Trophoblast cell (in vitro differentiated cells and primary cell): ENCODE results near the gene NXF1.
"Not testable (repeated sequence)": the region's sequence is repeated elsewhere in the genome, so short reads cannot be mapped to it uniquely, and the experiment has no call there.

ENCODE experiments used
- DNase-seq, 2 donors: peaks; one replicate each; pipeline ENCODE4 v3.0.0-alpha.2; 2016
- H2AFZ ChIP-seq: 2 replicates; pipeline ENCODE4 v1.6.1; 2013; ENCODE audit warnings: low read length, moderate library complexity, mild to moderate bottlenecking; ENCODE audit not compliant: insufficient read depth, poor library complexity
- H2AK5ac ChIP-seq: 2 replicates; pipeline ENCODE4 v1.6.1; 2013; ENCODE audit warnings: mild to moderate bottlenecking, low read length
- H2BK120ac ChIP-seq: 2 replicates; pipeline ENCODE4 v1.6.1; 2013; ENCODE audit warnings: low read length, mild to moderate bottlenecking, moderate library complexity; ENCODE audit not compliant: insufficient read depth, poor library complexity
- H2BK12ac ChIP-seq: 2 replicates; pipeline ENCODE4 v1.6.1; 2013; ENCODE audit warnings: mild to moderate bottlenecking, low read length, moderate library complexity
- H2BK5ac ChIP-seq: 2 replicates; pipeline ENCODE4 v1.6.1; 2013; ENCODE audit warnings: low read length, low read depth, moderate library complexity, mild to moderate bottlenecking; ENCODE audit not compliant: poor library complexity
- H3K14ac ChIP-seq: 2 replicates; pipeline ENCODE4 v1.6.1; 2013; ENCODE audit warnings: mild to moderate bottlenecking, low read length
- H3K18ac ChIP-seq: 2 replicates; pipeline ENCODE4 v1.6.1; 2013; ENCODE audit warnings: mild to moderate bottlenecking, low read length
- H3K23ac ChIP-seq: 2 replicates; pipeline ENCODE4 v1.6.1; 2013; ENCODE audit warnings: low read length
- H3K27ac ChIP-seq: 2 replicates; pipeline ENCODE4 v1.5.1; 2013; ENCODE audit warnings: low read depth, mild to moderate bottlenecking, inconsistent platforms, low read length, moderate library complexity
- H3K27me3 ChIP-seq: 2 replicates; pipeline ENCODE4 v1.6.1; 2013; ENCODE audit warnings: inconsistent platforms, mild to moderate bottlenecking, low read length, moderate library complexity; ENCODE audit not compliant: insufficient read depth
- H3K36me3 ChIP-seq, 2 experiments: 1 replicate in 1 of 2; 2 replicates in 1 of 2; pipeline ENCODE4 v1.6.1; 2013; ENCODE audit warnings: low read length in 2 of 2, mild to moderate bottlenecking in 2 of 2, moderate library complexity in 1 of 2; ENCODE audit not compliant: insufficient read depth in 2 of 2, control insufficient read depth in 1 of 2
- H3K4ac ChIP-seq: 2 replicates; pipeline ENCODE4 v1.6.1; 2013; ENCODE audit warnings: low read depth, mild to moderate bottlenecking, low read length, moderate library complexity
- H3K4me1 ChIP-seq, 2 experiments: 1 replicate in 1 of 2; 2 replicates in 1 of 2; pipeline ENCODE4 v1.6.1; 2013; ENCODE audit warnings: low read length in 2 of 2, mild to moderate bottlenecking in 2 of 2, moderate library complexity in 1 of 2; ENCODE audit not compliant: insufficient read depth in 2 of 2, control insufficient read depth in 1 of 2
- H3K4me2 ChIP-seq: 2 replicates; pipeline ENCODE4 v1.6.1; 2013; ENCODE audit warnings: inconsistent platforms, mild to moderate bottlenecking, low read length, moderate library complexity
- H3K4me3 ChIP-seq: 2 replicates; pipeline ENCODE4 v1.5.1; 2013; ENCODE audit warnings: mild to moderate bottlenecking, low read depth, low read length, inconsistent platforms
- H3K79me1 ChIP-seq: one replicate; pipeline ENCODE4 v1.6.1; 2013; ENCODE audit warnings: low read length
- H3K79me2 ChIP-seq: 2 replicates; pipeline ENCODE4 v1.6.1; 2013; ENCODE audit warnings: low read length, mild to moderate bottlenecking; ENCODE audit not compliant: control insufficient read depth, insufficient read depth, poor library complexity
- H3K9ac ChIP-seq: 2 replicates; pipeline ENCODE4 v1.6.1; 2013; ENCODE audit warnings: mild to moderate bottlenecking, low read length
- H3K9me3 ChIP-seq: 2 replicates; pipeline ENCODE4 v1.6.1; 2013; ENCODE audit warnings: low read depth, mild to moderate bottlenecking, control low read depth, inconsistent platforms, low read length; ENCODE audit not compliant: insufficient read depth
- H4K12ac ChIP-seq: 2 replicates; pipeline ENCODE4 v1.6.1; 2013; ENCODE audit warnings: low read depth, mild to moderate bottlenecking, low read length, moderate library complexity
- H4K8ac ChIP-seq: 2 replicates; pipeline ENCODE4 v1.6.1; 2013; ENCODE audit warnings: low read depth, mild to moderate bottlenecking, low read length, moderate library complexity
- H4K91ac ChIP-seq: one replicate; pipeline ENCODE4 v1.6.1; 2013; ENCODE audit warnings: low read depth, mild to moderate bottlenecking, low read length, moderate library complexity
- WGBS: extraction: QIAGEN DNeasy Blood & Tissue Kit; methylation state at CpG from one replicate; pipeline ENCODE4 v1.1.7; 2013; ENCODE audit warnings: missing lambda C conversion rate; ENCODE audit not compliant: insufficient read length, insufficient coverage; ENCODE audit errors: extremely low coverage; 5-methylcytosine and 5-hydroxymethylcytosine counted together

The NXF1 gene

GRCh38 chr11:62753736-62754603 is 51.3 kb downstream of the NXF1 start, which contains the start of gene ZBTB3:
TSS of gene ZBTB3 (minus strand) at chr11:62754160. CDS start at chr11:62753664, 496 bp downstream.
- peak; percentile 98 to 99 for DNase-seq
- Histone ChIP-seq H3K27me3 (no peaks in the 10 kb centered on the region), H2AK5ac (peak within 1 kb of the TSS; percentile 70), H4K8ac (peak within 1 kb of the TSS; percentile 94), H2BK5ac (peak within 1 kb of the TSS; percentile 45), H3K9me3 (no peaks in the 10 kb centered on the region), H4K12ac (peak within 1 kb of the TSS; percentile 92), H3K4me2 (peak within 1 kb of the TSS; percentile 83), H3K4me3 (peak within 1 kb of the TSS; percentile 87), H3K18ac (peak within 1 kb of the TSS; percentile 55), H3K27ac (peak within 1 kb of the TSS; percentile 77), H4K91ac (peak within 1 kb of the TSS; percentile 85), H2BK12ac (peak within 1 kb of the TSS; percentile 23), H2BK120ac (peak within 1 kb of the TSS; percentile 54), H2AFZ (peak within 1 kb of the TSS; percentile 90), H3K23ac (no peak within 1 kb of the TSS), H3K79me2 (peaks cover 5% of the 10 kb centered on the region), H3K4ac (peak within 1 kb of the TSS; percentile 73), H3K9ac (peak within 1 kb of the TSS; percentile 77), H3K4me1 (peaks cover 12 to 18% of the 10 kb centered on the region in 2 experiments), H3K79me1 (peaks cover 11% of the 10 kb centered on the region), H3K36me3 (peaks cover 0 to 2% of the 10 kb centered on the region in 2 experiments), H3K14ac (peak within 1 kb of the TSS; percentile 83)
- no CpG with 5 or more reads among the region's 47 CpGs for WGBS

- Histone ChIP-seq H3K18ac (peak overlapping the region; percentile 44), H2BK120ac (peak overlapping the region; percentile 52), H4K12ac (peak overlapping the region; percentile 73), H3K4me1 (peaks cover 12 to 18% of the 10 kb centered on the region in 2 experiments), H4K91ac (peak overlapping the region; percentile 79), H3K36me3 (peaks cover 0 to 2% of the 10 kb centered on the region in 2 experiments), H2BK5ac (peak overlapping the region; percentile 24), H3K9me3 (no peaks in the 10 kb centered on the region), H3K79me2 (peaks cover 5% of the 10 kb centered on the region), H2AFZ (peak overlapping the region; percentile 37), H3K4me3 (no peak overlapping the region), H3K4me2 (peak overlapping the region; percentile 31), H3K9ac (no peak overlapping the region), H3K27ac (peak overlapping the region; percentile 12), H3K27me3 (no peaks in the 10 kb centered on the region), H3K4ac (peak overlapping the region; percentile 73), H3K14ac (peak overlapping the region; percentile 65), H4K8ac (peak overlapping the region; percentile 86), H3K23ac (no peak overlapping the region), H2AK5ac (peak overlapping the region; percentile 70), H3K79me1 (peaks cover 11% of the 10 kb centered on the region), H2BK12ac (no peak overlapping the region)
- DNase-seq, result peak; percentile 38 to 61
- no CpG with 5 or more reads among the region's 15 CpGs for WGBS
Observed at GRCh38 chr11:62752994-62753735, 52.1 kb downstream of the NXF1 start.

GRCh38 chr11:62752177-62752785 is 53.0 kb downstream of the NXF1 start:
- H2BK5ac ChIP-seq, result no peak overlapping the region
- H3K27me3 ChIP-seq, result no peaks in the 10 kb centered on the region
- peaks cover 11% of the 10 kb centered on the region for H3K79me1 ChIP-seq
- peaks cover 0 to 2% of the 10 kb centered on the region in 2 experiments for H3K36me3 ChIP-seq
- no peak overlapping the region for H2BK12ac ChIP-seq
- no peak overlapping the region for H3K18ac ChIP-seq
- peaks cover 5% of the 10 kb centered on the region for H3K79me2 ChIP-seq
- H3K4me1 ChIP-seq, result peaks cover 12 to 18% of the 10 kb centered on the region in 2 experiments
- DNase-seq, result peak; percentile 89 to 90
- no peak overlapping the region for H3K9ac ChIP-seq
- H4K12ac ChIP-seq, result no peak overlapping the region
- H4K91ac ChIP-seq, result peak overlapping the region; percentile 21
- no peak overlapping the region for H4K8ac ChIP-seq
- H3K14ac ChIP-seq, result no peak overlapping the region
- no peak overlapping the region for H2AK5ac ChIP-seq
- no peak overlapping the region for H3K23ac ChIP-seq
- no peak overlapping the region for H3K4me2 ChIP-seq
- no peak overlapping the region for H3K4ac ChIP-seq
- no peak overlapping the region for H3K27ac ChIP-seq
- WGBS, result no CpG with 5 or more reads among the region's 14 CpGs
- no peak overlapping the region for H3K4me3 ChIP-seq
- no peaks in the 10 kb centered on the region for H3K9me3 ChIP-seq
- H2AFZ ChIP-seq, result no peak overlapping the region
- H2BK120ac ChIP-seq, result no peak overlapping the region

- not testable (repeated sequence) for H3K36me3 ChIP-seq, H3K18ac ChIP-seq, H2AK5ac ChIP-seq, H2AFZ ChIP-seq, H3K14ac ChIP-seq, H3K9me3 ChIP-seq, H3K4me3 ChIP-seq, H3K23ac ChIP-seq, H3K79me2 ChIP-seq, H3K9ac ChIP-seq, H2BK120ac ChIP-seq, H3K4ac ChIP-seq, H4K91ac ChIP-seq, H2BK5ac ChIP-seq, H4K8ac ChIP-seq, H4K12ac ChIP-seq, H3K4me2 ChIP-seq, H3K27ac ChIP-seq, H3K27me3 ChIP-seq, H2BK12ac ChIP-seq
- Histone ChIP-seq H3K4me1 (peaks cover 12 to 18% of the 10 kb centered on the region in 2 experiments), H3K79me1 (peaks cover 11% of the 10 kb centered on the region)
- whole genome bisulfite sequencing, result no CpG with 5 or more reads among the region's 5 CpGs
- DNase-seq, result peak; percentile 71 to 79
Observed at GRCh38 chr11:62749931-62750330, 55.3 kb downstream of the NXF1 start.
